Fibroblast of villous mesenchyme (primary cell): Measurements from ENCODE around the gene WNT3. TPM values are rescaled to one million over a fixed set of nuclear protein-coding genes. Genes with fewer than 3 reads are reported as not detected.

ENCODE experiments used
- DNase-seq: peaks from one replicate; pipeline ENCODE4 v3.0.0-alpha.2; 2010; ENCODE audit warnings: low read depth
- H3K4me3 ChIP-seq: 2 replicates; pipeline ENCODE4 v1.5.1; 2011; ENCODE audit warnings: low read depth, mild to moderate bottlenecking, low read length
- total RNA-seq: library from RNA; depleted of rRNA; stranded (reverse); fragments of >200 nt; gene quantifications from 2 replicates; pipeline ENCODE4 v1.2.3, GENCODE V29; 2012
- TF ChIP-seq, protein P1 (sequence below): IDR thresholded peaks from 2 replicates; pipeline ENCODE4 v1.5.1; 2012; ENCODE audit warnings: low read depth, mild to moderate bottlenecking, low read length; ENCODE audit not compliant: insufficient read depth

The WNT3 gene
- total RNA-seq, 1 donor = 2.2 TPM

DNA sequence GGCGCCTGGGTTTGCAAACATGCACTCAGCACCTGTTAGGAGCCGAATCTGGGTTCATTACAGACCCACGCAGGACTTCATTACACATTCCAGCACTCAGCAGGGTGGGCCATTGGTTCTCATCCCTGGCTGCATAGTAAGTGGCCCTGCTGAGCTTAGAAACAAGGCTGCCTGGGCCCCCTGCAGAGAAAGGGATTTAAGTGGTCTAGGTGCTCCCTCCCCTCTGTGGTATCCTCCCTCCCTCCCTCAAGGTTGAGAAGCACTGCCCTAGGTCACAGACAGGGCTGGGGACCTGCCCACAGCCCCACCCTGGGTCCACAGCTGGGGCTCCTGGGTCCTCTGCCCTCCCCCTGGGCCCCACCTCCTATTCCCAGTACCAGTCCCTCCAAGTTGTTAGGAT is 28.3 kb downstream of the WNT3 start:
- no peak overlapping the region for H3K4me3 ChIP-seq
- TF ChIP-seq, protein P1, sequence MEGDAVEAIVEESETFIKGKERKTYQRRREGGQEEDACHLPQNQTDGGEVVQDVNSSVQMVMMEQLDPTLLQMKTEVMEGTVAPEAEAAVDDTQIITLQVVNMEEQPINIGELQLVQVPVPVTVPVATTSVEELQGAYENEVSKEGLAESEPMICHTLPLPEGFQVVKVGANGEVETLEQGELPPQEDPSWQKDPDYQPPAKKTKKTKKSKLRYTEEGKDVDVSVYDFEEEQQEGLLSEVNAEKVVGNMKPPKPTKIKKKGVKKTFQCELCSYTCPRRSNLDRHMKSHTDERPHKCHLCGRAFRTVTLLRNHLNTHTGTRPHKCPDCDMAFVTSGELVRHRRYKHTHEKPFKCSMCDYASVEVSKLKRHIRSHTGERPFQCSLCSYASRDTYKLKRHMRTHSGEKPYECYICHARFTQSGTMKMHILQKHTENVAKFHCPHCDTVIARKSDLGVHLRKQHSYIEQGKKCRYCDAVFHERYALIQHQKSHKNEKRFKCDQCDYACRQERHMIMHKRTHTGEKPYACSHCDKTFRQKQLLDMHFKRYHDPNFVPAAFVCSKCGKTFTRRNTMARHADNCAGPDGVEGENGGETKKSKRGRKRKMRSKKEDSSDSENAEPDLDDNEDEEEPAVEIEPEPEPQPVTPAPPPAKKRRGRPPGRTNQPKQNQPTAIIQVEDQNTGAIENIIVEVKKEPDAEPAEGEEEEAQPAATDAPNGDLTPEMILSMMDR = no peak
- no peak for DNase-seq

DNA sequence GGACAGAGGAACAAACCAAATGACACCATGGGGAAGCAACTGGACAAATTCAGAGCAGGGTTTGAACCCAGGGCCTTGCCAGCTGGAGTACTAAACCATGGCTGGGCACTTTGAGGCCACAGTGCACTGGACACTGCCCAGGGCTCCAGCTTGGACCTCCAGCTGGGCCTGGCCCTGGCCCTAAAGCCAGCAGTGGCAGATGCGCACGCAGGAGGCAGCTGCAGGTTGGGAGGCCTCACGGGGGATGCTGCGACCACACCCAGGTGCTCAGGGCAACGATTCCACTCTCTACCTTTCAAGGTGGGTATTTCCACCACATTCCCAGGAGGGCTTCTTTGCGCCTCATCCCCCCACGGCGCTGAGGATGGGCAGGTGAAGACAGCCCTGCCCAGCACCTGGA is 28.9 kb downstream of the WNT3 start:
- DNase-seq = no peak
- TF ChIP-seq, protein P1 = no peak
- H3K4me3 ChIP-seq = no peak overlapping the region

DNA sequence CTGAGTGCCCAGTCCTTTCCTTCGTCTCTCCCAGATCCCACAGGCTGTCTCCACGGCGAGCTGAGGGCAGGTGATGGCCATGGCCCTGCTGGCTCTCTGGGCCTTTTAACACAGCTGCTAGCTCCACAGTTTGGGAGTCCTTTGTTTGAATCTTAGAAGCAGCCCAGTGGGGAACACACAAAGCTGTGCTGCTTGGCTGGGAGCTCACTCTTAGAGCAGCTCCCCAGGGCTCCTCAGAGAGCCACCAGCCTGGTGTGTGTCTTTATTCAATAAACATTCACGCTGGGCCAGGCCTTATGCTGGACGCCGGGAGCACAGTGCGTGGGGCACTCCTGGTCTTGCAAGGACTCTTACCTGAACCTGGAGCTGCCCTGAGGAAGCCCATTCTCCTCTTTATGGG is 29.7 kb downstream of the WNT3 start:
- DNase-seq = no peak
- H3K4me3 ChIP-seq = no peak overlapping the region
- TF ChIP-seq, protein P1 = no peak

DNA sequence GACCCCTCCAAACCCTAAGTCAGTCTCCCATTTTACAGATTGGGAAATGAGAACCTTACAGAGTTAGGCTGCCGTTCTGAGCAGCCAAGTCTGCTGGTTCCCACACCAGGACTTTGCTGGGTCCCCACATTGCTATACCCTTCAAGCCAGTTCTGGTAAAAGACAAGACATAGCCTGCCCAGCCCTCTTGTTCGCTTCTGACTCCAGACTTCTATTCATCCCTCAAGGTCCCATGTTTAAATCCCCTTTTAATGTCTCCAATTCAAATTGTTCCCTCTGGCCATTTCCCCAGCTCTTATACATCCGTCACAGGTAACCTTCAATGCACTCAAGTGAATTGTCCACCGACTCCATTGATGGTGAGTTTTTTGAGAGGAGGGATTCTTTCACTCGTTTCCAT is 30.2 kb downstream of the WNT3 start:
- no peak for DNase-seq
- H3K4me3 ChIP-seq = no peak overlapping the region
- TF ChIP-seq, protein P1 = no peak

DNA sequence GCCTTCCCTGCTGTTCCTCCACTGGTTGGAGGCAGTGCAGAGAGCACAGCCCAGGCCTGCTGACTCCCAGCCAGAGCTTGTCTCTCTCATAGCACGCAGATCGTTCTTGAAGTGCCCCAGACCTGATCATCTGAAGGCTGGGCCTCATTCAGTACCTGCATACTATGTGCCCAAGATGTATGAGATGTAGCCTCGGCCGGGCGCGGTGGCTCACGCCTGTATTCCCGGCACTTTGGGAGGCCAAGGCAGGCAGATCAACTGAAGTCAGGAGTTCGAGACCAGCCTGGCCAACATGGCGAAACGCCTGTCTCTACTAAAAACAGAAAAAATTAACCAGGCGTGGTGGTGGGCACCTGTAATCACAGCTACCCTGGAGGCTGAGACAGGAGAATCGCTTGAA is 31.0 kb downstream of the WNT3 start:
- DNase-seq = no peak
- no peak overlapping the region for H3K4me3 ChIP-seq
- TF ChIP-seq, protein P1 = no peak

DNA sequence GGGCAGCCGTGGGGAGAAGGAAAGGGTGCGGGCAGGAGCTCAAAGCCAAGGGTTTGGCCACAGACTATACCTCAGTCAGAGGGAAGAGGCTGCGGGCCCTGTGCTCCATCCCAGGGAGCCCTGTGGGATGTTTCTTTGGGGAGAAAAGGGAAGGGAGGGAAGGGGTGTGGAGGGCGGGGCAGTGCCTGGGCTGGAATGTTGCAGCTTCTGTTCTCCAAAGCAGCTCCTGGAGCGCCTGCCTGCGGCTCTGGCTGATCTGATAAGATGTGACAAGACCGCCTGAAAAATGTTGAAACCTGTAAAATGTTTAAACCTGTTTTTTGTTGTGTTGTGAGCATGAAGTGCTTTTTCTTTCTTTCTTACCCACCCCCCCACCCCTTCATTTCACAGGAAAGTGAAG is 32.8 kb downstream of the WNT3 start:
- TF ChIP-seq, protein P1 = no peak
- H3K4me3 ChIP-seq = no peak overlapping the region
- no peak for DNase-seq

DNA sequence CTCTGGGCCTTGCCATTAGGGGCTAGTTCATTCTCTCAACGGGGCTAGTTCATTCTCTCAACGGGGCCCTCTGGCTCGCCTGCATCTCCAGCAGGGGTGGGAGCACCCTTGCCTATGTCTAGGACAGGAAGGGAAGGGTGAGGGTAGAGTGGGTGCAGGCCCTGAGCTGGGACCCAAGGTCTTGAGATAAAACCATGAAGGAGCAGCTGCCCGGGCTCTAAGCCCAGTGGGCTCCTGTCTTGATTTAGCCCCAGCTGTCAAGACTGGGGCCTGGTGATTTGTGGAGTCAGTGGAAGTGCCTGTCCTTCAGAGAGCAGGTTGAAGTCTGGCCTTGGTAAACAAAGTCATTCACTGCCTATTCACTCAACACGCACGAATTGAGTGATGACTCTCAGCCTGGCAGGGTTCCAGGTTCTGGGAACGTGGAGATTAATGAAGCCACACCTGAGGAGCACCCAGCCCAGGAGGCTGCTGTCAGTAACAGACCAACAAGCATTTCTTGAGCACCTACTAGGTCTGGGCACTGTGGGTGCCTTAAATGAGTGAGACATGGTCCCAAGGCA is 35.4 kb downstream of the WNT3 start:
- TF ChIP-seq, protein P1 = no peak
- H3K4me3 ChIP-seq = no peak overlapping the region
- no peak for DNase-seq
